HepG2 (cell line): ENCODE data around the gene PRKAG1. TPM values are rescaled to one million over a fixed set of nuclear protein-coding genes. Genes with fewer than 3 reads are reported as not detected.

Source experiments
- ATAC-seq: fragments of 200-7000 bp; cut with Tn5 transposase; 3 replicates; pipeline ENCODE4 v1.9.1; 2020; ENCODE audit warnings: mild to moderate bottlenecking, moderate library complexity
- BruUV-seq: library from RNA; stranded (reverse); fragments of 400-500 nt; replicated peaks from 2 replicates; lab custom pipeline; 2021; lab: Mats Ljungman, UMichigan
- CTCF ChIA-PET: fragments of 300-600 bp; formaldehyde crosslinking; extraction: SDS; loops from one replicate; lab custom pipeline; 2021; ENCODE audit warnings: low total read pairs, inconsistent platforms, low intra/inter-chr PET ratio; lab: Yijun Ruan, JAX
- POLR2A ChIA-PET: fragments of 350-600 bp; sonication (Branson Sonifier 250); formaldehyde crosslinking; loops from one replicate; lab custom pipeline; 2020; ENCODE audit warnings: antibody characterized with exemption, inconsistent platforms; lab: Yijun Ruan, JAX
- DNase-seq: peaks from one replicate; pipeline ENCODE4 v3.0.0-alpha.2; 2015; ENCODE audit warnings: low spot score
- FAIRE-seq: peaks from 3 replicates; lab custom pipeline; 2011; peaks lifted over from hg19 to GRCh38; lab: Jason Lieb, UNC
- H2AFZ ChIP-seq: one replicate; pipeline ENCODE4 v1.6.1; 2011; ENCODE audit warnings: low read length, inconsistent platforms
- H3K27ac ChIP-seq: fragments of 300-600 bp; 3 replicates; pipeline ENCODE4 v1.8.0; 2011; ENCODE audit warnings: mixed run types, mild to moderate bottlenecking, mixed read lengths, low read length, inconsistent platforms; ENCODE audit not compliant: insufficient read depth; ENCODE audit errors: extremely low read length
- H3K27me3 ChIP-seq, 2 experiments: fragments of 200-600 bp in 1 of 2; 2 replicates in 1 of 2; 3 replicates in 1 of 2; pipeline versions ENCODE4 v1.6.0 to v1.8.0; 2011; ENCODE audit warnings: low read length in 2 of 2, mild to moderate bottlenecking in 2 of 2, moderate library complexity in 2 of 2, inconsistent platforms in 1 of 2; ENCODE audit not compliant: insufficient read depth in 2 of 2, control insufficient read depth in 1 of 2
- H3K36me3 ChIP-seq, 2 experiments: fragments of 200-600 bp in 1 of 2; replicated peaks in 1 of 2; 2 replicates in 1 of 2; 3 replicates in 1 of 2; pipeline versions ENCODE4 v1.5.1 to v1.8.0; 2011; ENCODE audit warnings: low read length in 2 of 2, inconsistent platforms in 1 of 2; ENCODE audit not compliant: insufficient read depth in 2 of 2, control insufficient read depth in 1 of 2
- H3K4me1 ChIP-seq: 2 replicates; pipeline ENCODE4 v1.5.1; 2012; ENCODE audit warnings: low read length, inconsistent platforms; ENCODE audit not compliant: insufficient read depth
- H3K4me2 ChIP-seq: 2 replicates; pipeline ENCODE4 v1.6.0; 2011; ENCODE audit warnings: low read depth, low read length, inconsistent platforms
- H3K4me3 ChIP-seq, 3 experiments: fragments of 200-600 bp in 1 of 3; sonication (generic), shearing (Covaris generic) in 1 of 3; replicated peaks in 1 of 3; 2 replicates each; pipeline ENCODE4 v1.5.1; 2011 to 2016; ENCODE audit warnings: low read length in 3 of 3, inconsistent platforms in 2 of 3, low read depth in 2 of 3, mild to moderate bottlenecking in 2 of 3, control low read depth in 1 of 3, mixed read lengths in 1 of 3; ENCODE audit not compliant: insufficient read depth in 1 of 3
- H3K79me2 ChIP-seq: one replicate; pipeline ENCODE4 v1.6.1; 2011; ENCODE audit warnings: low read length, inconsistent platforms; ENCODE audit not compliant: insufficient read depth
- H3K9ac ChIP-seq: 2 replicates; pipeline ENCODE4 v1.6.0; 2011; ENCODE audit warnings: mild to moderate bottlenecking, low read depth, low read length, inconsistent platforms; ENCODE audit not compliant: insufficient read depth
- H3K9me3 ChIP-seq: 2 replicates; pipeline ENCODE4 v1.5.1; 2012; ENCODE audit warnings: mild to moderate bottlenecking, low read length
- H4K20me1 ChIP-seq: 2 replicates; pipeline ENCODE4 v1.6.0; 2011; ENCODE audit warnings: inconsistent platforms, mild to moderate bottlenecking, low read length, moderate library complexity; ENCODE audit not compliant: insufficient read depth
- HDAC6 ChIP-seq: fragments of 200-600 bp; sonication (generic); IDR thresholded peaks from 2 replicates; pipeline ENCODE4 v1.7.0; 2017; ENCODE audit warnings: mild to moderate bottlenecking, antibody characterized with exemption, low read length, low read depth
- IRF2 ChIP-seq: IDR thresholded peaks from 2 replicates; pipeline ENCODE4 v1.6.1; 2018; ENCODE audit warnings: missing genetic modification reagents, missing compliant biosample characterization
- NBN ChIP-seq: fragments of 450-650 bp; conservative IDR thresholded peaks from 2 replicates; pipeline ENCODE4 v1.6.1; 2017
- POLR2G ChIP-seq: fragments of 200-400 bp; formaldehyde crosslinking; IDR thresholded peaks from 2 replicates; pipeline ENCODE4 v1.6.1; 2018; ENCODE audit warnings: mild to moderate bottlenecking, low read depth, low read length, moderate library complexity
- THAP11 ChIP-seq: IDR thresholded peaks from 2 replicates; pipeline ENCODE4 v1.6.1; 2016; ENCODE audit warnings: missing biosample characterization, missing genetic modification reagents
- WGBS: methylation state at CpG from one replicate; pipeline ENCODE4 v1.1.6; 2017; ENCODE audit warnings: low lambda C conversion rate; 5-methylcytosine and 5-hydroxymethylcytosine counted together
- in situ Hi-C: cut with HindIII; loops from 2 replicates; pipeline ENCODE4 v1.10.0; 2017; ENCODE audit warnings: low pct_unique_long_range_greater_than_20kb; ENCODE audit not compliant: extremely low pct_ligation_motif_present
- intact Hi-C: fragments of 100-400 bp; cut with micrococcal nuclease; formaldehyde crosslinking; loops from one replicate; pipeline ENCODE4 v1.10.0; 2022; ENCODE audit not compliant: unreplicated experiment
- polyA plus RNA-seq, 8 experiments: library from polyadenylated mRNA; depleted of rRNA in 3 of 8; stranded (reverse) in 7 of 8; unstranded in 1 of 8; fragments of >200 nt; fragmentation: Illumina TruSeq in 4 of 8; extraction: Trizol in 4 of 8; gene quantifications; 2 replicates each; pipeline versions ENCODE4 v1.2.1 to v1.2.3, GENCODE V29; 2011 to 2016; ENCODE audit warnings: low read depth in 4 of 8, missing spikeins in 1 of 8, mixed read lengths in 1 of 8; ENCODE audit not compliant: insufficient read depth in 1 of 8
- total RNA-seq, 5 experiments: library from RNA; depleted of rRNA; stranded (reverse); fragments of >200 nt; fragmentation: Illumina TruSeq; extraction: Trizol; gene quantifications; 2 replicates each; pipeline ENCODE4 v1.2.3, GENCODE V29; 2016; ENCODE audit warnings: low read depth in 1 of 5
- TF ChIP-seq, protein P1 (sequence below): sonication (generic); formaldehyde crosslinking; IDR thresholded peaks from 2 replicates; pipeline ENCODE4 v1.4.0; 2020; ENCODE audit warnings: missing genetic modification reagents
- TF ChIP-seq, protein P2 (sequence below), 2 experiments: fragments of 450-650 bp in 1 of 2; sonication (generic) in 1 of 2; formaldehyde crosslinking in 1 of 2; IDR thresholded peaks; 2 replicates each; pipeline versions ENCODE4 v1.6.1 to v1.8.0; 2016 to 2022; ENCODE audit warnings: antibody characterized with exemption in 1 of 2, mild to moderate bottlenecking in 1 of 2, missing genetic modification reagents in 1 of 2

Gene PRKAG1
- total and polyA plus RNA-seq, 2 of the 13 experiments (the other 11 are each of a cell fraction or from before 2014, with no cell fraction given), result 26.1 to 32.8 TPM

DNA sequence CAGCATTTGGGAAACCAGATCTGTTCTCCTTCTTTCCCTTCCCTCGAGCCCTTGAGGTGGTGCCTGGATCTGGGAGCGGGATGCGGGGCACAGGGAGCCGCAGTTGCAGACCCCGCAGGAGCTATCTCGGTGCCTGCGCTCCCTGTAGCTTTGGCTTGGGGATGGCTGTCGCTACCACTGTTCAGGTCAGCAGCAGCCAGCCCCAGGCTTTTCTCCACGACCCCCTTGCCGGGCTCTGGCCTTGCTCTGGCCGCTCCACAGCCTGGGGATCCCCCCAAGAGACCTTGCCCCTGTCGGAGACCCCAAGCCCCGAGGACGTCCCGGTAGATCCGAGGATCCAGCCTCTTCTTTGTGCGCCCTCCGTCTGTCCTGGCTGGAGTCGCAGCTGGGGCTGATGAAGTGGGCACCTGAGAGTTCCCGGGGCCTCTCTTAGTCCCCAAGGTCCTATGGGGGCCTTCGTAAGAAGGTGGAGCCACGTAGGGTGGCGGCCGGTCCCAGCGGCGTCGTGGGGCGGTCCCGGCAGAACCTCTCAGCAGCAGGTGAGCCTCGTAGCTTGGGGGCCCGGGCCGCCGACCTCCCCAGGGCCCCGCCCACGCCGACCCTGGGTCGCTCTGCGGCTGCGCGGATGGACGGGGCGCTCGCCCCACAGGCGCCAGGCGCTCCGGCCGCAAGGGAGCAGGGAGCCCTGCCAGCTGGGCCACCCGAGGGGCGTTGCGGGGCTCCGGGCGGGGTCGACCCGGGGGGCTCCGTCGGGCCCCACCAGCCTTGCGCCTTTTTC is 20.7 kb downstream of the PRKAG1 start (continued):
- TF ChIP-seq POLR2G (peak; percentile 73; the same call in 1 of the 2 replicates), THAP11 (0 out of 2 replicates have a peak, but pooled peaks have one; percentile 6)
- TF ChIP-seq, protein P1, sequence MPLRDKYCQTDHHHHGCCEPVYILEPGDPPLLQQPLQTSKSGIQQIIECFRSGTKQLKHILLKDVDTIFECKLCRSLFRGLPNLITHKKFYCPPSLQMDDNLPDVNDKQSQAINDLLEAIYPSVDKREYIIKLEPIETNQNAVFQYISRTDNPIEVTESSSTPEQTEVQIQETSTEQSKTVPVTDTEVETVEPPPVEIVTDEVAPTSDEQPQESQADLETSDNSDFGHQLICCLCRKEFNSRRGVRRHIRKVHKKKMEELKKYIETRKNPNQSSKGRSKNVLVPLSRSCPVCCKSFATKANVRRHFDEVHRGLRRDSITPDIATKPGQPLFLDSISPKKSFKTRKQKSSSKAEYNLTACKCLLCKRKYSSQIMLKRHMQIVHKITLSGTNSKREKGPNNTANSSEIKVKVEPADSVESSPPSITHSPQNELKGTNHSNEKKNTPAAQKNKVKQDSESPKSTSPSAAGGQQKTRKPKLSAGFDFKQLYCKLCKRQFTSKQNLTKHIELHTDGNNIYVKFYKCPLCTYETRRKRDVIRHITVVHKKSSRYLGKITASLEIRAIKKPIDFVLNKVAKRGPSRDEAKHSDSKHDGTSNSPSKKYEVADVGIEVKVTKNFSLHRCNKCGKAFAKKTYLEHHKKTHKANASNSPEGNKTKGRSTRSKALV (CRISPR knock-in tag), result no peak

DNA sequence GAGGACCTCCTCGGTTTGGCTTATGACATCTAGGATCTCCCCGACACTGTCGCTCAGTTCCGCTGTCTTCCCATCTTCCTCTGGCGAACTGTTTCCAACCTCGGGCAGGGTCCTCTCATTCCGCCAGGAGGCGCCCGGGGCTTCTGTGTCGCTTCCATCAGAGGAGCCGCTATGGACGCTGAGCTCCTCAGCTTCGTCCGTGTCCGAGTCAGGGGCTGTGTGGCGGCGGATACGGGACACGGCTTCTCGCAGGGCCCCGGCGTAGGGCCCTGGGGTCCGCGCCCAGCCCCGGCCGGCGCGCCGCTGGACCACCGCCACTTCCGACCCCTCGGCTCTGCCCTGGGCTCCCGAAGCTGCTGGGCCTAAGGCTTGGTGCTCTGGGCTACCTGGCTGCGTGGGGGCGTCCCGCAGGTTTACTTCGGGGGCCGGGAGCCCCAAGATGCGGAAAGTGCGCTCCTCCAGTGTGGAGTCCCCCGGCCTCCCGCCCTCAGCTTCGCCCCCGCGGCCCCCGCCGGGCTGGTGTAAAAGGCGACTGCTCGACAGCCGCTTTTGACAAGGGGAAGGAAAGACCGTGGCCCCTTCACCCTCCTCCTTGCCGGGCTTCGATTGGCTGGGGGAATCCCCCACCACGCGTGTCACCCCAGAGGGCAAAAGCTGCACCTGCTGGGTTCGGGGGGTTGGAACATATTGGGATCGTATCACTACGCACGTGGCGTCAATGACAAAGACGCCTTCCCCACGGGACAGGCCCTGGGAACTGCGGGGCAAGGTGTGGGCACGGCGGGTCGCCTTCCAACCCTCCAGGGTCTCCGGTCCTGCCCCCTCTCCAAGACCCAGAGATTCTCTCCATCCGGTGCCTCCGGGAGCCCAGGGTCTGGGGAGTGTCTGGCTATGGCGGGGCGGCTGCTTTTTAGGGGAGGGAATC is 21.5 kb downstream of the PRKAG1 start:
- FAIRE-seq (peak; percentile 72), ATAC-seq (peak; percentile 65), DNase-seq (peak; percentile 65)
- H3K9me3 ChIP-seq, result no peaks in the 10 kb centered on the region
- WGBS, result 15% methylated on average over 13 of the region's 71 CpGs
- H3K36me3 ChIP-seq, result peaks cover 2 to 5% of the 10 kb centered on the region in 2 experiments; a peak in 3 of 5 replicates
- peaks cover 63% of the 10 kb centered on the region for H3K4me1 ChIP-seq
- no peak overlapping the region for H3K27ac ChIP-seq
- H3K79me2 ChIP-seq, result no peaks in the 10 kb centered on the region
- peak overlapping the region; percentile 88 for H3K4me2 ChIP-seq
- BruUV-seq, result no TSS peak
- H3K9ac ChIP-seq, result peak overlapping the region; percentile 31; the same call in 1 of the 2 replicates
- in situ Hi-C loops (no loop called here), intact Hi-C loops (loop anchor here (1.0 to 5.0 kb wide), 2 partner anchors 21 to 570 kb away; partner anchors contain the start of genes MCRS1 and PRKAG1)
- H3K27me3 ChIP-seq, result peaks cover 10 to 44% of the 10 kb centered on the region in 2 experiments; a peak in 4 of 5 replicates
- ChIA-PET POLR2A (interaction anchor here (1.0 to 3.3 kb wide), 8 partner anchors 9 to 134 kb away, joined by 3 to 13 read pairs (median 6); partner anchors contain the start of genes PRKAG1, RND1 and TUBA1B), CTCF (interaction anchor here (1.1 to 3.7 kb wide), 5 partner anchors 9 to 22 kb away, joined by 3 to 15 read pairs (median 4); partner anchors contain the start of genes PRKAG1 and WNT1)
- H2AFZ ChIP-seq, result no peak overlapping the region
- peak overlapping the region; percentile 58 to 75 (median 66) for H3K4me3 ChIP-seq
- no peaks in the 10 kb centered on the region; the same call in 1 of the 2 replicates for H4K20me1 ChIP-seq
- TF ChIP-seq NBN, result no peak
- no peak for TF ChIP-seq HDAC6
- TF ChIP-seq, protein P2, sequence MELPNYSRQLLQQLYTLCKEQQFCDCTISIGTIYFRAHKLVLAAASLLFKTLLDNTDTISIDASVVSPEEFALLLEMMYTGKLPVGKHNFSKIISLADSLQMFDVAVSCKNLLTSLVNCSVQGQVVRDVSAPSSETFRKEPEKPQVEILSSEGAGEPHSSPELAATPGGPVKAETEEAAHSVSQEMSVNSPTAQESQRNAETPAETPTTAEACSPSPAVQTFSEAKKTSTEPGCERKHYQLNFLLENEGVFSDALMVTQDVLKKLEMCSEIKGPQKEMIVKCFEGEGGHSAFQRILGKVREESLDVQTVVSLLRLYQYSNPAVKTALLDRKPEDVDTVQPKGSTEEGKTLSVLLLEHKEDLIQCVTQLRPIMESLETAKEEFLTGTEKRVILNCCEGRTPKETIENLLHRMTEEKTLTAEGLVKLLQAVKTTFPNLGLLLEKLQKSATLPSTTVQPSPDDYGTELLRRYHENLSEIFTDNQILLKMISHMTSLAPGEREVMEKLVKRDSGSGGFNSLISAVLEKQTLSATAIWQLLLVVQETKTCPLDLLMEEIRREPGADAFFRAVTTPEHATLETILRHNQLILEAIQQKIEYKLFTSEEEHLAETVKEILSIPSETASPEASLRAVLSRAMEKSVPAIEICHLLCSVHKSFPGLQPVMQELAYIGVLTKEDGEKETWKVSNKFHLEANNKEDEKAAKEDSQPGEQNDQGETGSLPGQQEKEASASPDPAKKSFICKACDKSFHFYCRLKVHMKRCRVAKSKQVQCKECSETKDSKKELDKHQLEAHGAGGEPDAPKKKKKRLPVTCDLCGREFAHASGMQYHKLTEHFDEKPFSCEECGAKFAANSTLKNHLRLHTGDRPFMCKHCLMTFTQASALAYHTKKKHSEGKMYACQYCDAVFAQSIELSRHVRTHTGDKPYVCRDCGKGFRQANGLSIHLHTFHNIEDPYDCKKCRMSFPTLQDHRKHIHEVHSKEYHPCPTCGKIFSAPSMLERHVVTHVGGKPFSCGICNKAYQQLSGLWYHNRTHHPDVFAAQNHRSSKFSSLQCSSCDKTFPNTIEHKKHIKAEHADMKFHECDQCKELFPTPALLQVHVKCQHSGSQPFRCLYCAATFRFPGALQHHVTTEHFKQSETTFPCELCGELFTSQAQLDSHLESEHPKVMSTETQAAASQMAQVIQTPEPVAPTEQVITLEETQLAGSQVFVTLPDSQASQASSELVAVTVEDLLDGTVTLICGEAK (IDR thresholded peaks at IDR 0.05), result no peak
- TF ChIP-seq, protein P2 (CRISPR knock-in tag; IDR thresholded peaks at IDR 0.05), result peak; percentile 53; the same call in 1 of the 2 replicates
- TF ChIP-seq IRF2 (CRISPR knock-in tag), result no peak
